Measurements from ENCODE around the gene ADAP1.

The ADAP1 gene

DNA sequence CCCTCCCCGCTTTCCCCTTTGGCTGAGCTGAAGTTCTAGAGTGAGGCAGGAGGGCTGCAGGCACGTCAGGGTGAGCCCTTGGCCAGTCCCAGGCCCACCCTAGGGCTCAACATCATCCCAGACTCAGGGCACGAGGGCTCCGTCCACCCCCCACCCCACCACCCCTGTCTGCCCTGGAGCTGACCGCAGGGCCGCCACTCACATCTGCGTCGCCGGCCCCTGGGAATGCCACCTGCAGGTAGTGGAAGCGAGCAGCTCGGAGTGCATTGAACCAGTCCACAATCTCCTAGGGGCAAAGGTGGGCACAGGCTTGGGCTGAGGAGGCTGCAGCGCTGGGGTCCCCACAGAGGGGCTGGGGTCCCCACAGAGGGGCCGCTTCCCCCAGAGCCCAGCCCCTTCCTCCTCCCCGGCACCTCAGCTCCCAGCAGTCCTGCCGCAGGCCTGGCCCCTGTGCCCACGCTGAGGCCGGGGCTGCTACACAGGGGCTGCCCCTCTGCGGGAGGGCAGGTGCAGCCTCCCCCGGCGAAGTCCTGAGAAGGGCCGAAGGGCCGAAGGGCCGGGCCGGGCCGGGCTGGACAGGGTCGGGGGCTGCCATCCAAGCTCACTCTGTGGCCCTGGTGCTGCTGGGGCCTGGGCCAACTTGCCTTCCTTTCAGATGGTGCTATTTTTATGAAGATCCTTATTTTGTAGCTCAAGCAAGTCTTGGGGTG is 54.0 kb downstream of the ADAP1 start:
- H3K4me3 ChIP-seq (ENCODE audit: low read depth, low read length), result no peak overlapping the region
- peaks cover 17% of the 10 kb centered on the region for H3K36me3 ChIP-seq (ENCODE audit: control insufficient read depth, insufficient read depth, low read length)
- H3K27me3 ChIP-seq (ENCODE audit: control insufficient read depth, insufficient read depth, low read length), result peaks cover 5% of the 10 kb centered on the region
- H3K9me3 ChIP-seq (ENCODE audit: control insufficient read depth, insufficient read depth, low read length), result no peaks in the 10 kb centered on the region
- H3K9ac ChIP-seq (ENCODE audit: low read depth, low read length), result no peak overlapping the region
- H3K4me1 ChIP-seq (ENCODE audit: control insufficient read depth, insufficient read depth, low read length), result no peaks in the 10 kb centered on the region

GRCh38 chr7:899806-900205 is 54.7 kb downstream of the ADAP1 start:
- Histone ChIP-seq H3K4me3 (ENCODE audit: low read depth, low read length) (no peak overlapping the region), H3K27me3 (ENCODE audit: control insufficient read depth, insufficient read depth, low read length) (no peaks in the 10 kb centered on the region), H3K36me3 (ENCODE audit: control insufficient read depth, insufficient read depth, low read length) (peaks cover 23% of the 10 kb centered on the region), H3K4me1 (ENCODE audit: control insufficient read depth, insufficient read depth, low read length) (no peaks in the 10 kb centered on the region), H3K9ac (ENCODE audit: low read depth, low read length) (no peak overlapping the region), H3K9me3 (ENCODE audit: control insufficient read depth, insufficient read depth, low read length) (no peaks in the 10 kb centered on the region)

DNA sequence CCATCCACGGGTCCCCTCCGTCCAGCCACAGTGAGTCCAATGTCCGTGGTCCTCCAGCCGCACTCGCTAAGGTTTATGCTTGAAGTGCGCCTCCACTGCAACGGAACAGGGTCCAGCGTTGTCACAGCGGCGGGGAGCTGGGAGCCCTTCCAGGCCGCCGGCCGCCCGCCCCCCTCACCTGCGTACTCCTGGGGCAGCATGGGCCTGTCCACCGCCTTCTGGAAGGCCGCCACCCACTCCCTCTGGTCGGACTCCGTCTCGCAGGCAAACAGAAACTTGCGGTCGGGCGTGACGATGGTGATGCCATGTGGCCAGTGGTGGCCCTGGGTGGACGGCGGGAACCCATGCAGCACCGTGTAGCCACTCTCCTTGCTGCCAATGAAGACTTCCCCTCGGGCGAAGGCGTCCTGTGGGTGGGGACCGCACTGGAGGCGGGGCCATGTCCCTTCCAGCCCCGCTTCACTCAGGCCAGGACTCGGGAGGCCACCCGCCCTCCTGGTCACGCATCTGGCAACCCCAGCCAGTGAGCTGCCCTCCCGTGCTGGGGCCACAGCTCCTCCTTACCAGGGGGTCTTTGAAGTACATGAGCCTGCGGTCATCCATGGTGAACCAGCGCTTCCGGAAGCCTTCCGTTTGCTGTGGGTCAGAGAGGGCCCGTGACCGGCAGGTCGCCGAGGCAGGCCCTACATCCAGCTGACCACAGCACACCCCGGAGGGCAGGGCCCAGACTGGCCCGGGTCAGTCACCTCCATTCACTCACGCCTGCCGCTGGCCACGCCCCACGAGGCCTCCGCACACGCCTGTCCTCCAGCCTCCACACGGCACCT is 55.4 kb downstream of the ADAP1 start:
- no peaks in the 10 kb centered on the region for H3K4me1 ChIP-seq (ENCODE audit: control insufficient read depth, insufficient read depth, low read length)
- H3K27me3 ChIP-seq (ENCODE audit: control insufficient read depth, insufficient read depth, low read length), result no peaks in the 10 kb centered on the region
- H3K9ac ChIP-seq (ENCODE audit: low read depth, low read length), result no peak overlapping the region
- H3K36me3 ChIP-seq (ENCODE audit: control insufficient read depth, insufficient read depth, low read length), result peaks cover 29% of the 10 kb centered on the region
- H3K4me3 ChIP-seq (ENCODE audit: low read depth, low read length), result no peak overlapping the region
- no peaks in the 10 kb centered on the region for H3K9me3 ChIP-seq (ENCODE audit: control insufficient read depth, insufficient read depth, low read length)

- Histone ChIP-seq H3K9ac (ENCODE audit: low read depth, low read length) (no peak overlapping the region), H3K4me3 (ENCODE audit: low read depth, low read length) (no peak overlapping the region), H3K9me3 (ENCODE audit: control insufficient read depth, insufficient read depth, low read length) (no peaks in the 10 kb centered on the region), H3K36me3 (ENCODE audit: control insufficient read depth, insufficient read depth, low read length) (peaks cover 35% of the 10 kb centered on the region), H3K4me1 (ENCODE audit: control insufficient read depth, insufficient read depth, low read length) (no peaks in the 10 kb centered on the region), H3K27me3 (ENCODE audit: control insufficient read depth, insufficient read depth, low read length) (no peaks in the 10 kb centered on the region)
Measured at GRCh38 chr7:898460-898854, 56.0 kb downstream of the ADAP1 start.

- no peaks in the 10 kb centered on the region for H3K9me3 ChIP-seq (ENCODE audit: control insufficient read depth, insufficient read depth, low read length)
- peaks cover 40% of the 10 kb centered on the region for H3K36me3 ChIP-seq (ENCODE audit: control insufficient read depth, insufficient read depth, low read length)
- no peaks in the 10 kb centered on the region for H3K27me3 ChIP-seq (ENCODE audit: control insufficient read depth, insufficient read depth, low read length)
- no peak overlapping the region for H3K9ac ChIP-seq (ENCODE audit: low read depth, low read length)
- no peaks in the 10 kb centered on the region for H3K4me1 ChIP-seq (ENCODE audit: control insufficient read depth, insufficient read depth, low read length)
- no peak overlapping the region for H3K4me3 ChIP-seq (ENCODE audit: low read depth, low read length)
Measured at GRCh38 chr7:897771-898376, 56.6 kb downstream of the ADAP1 start.

DNA sequence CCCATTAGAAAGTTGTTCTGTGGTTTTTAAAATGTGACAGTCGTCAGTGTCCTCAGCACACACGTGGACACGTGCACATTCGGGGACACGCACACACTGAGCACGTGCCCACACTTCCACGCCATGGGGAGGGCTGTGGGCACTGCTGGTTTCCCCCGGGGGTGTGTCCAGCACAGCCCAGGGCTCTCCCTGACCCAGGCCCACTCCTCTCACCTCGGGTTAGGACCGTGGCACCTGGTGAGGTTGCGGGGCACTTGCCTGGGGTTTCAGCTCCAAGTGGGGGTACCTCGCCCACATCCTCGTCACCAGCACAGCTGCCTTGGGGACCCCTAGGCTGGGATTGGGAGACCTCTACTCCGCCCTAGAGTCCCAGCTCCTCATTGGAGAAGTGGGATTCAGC is 57.4 kb downstream of the ADAP1 start:
- no peaks in the 10 kb centered on the region for H3K27me3 ChIP-seq (ENCODE audit: control insufficient read depth, insufficient read depth, low read length)
- H3K9me3 ChIP-seq (ENCODE audit: control insufficient read depth, insufficient read depth, low read length), result no peaks in the 10 kb centered on the region
- H3K9ac ChIP-seq (ENCODE audit: low read depth, low read length), result no peak overlapping the region
- peaks cover 47% of the 10 kb centered on the region for H3K36me3 ChIP-seq (ENCODE audit: control insufficient read depth, insufficient read depth, low read length)
- no peaks in the 10 kb centered on the region for H3K4me1 ChIP-seq (ENCODE audit: control insufficient read depth, insufficient read depth, low read length)
- no peak overlapping the region for H3K4me3 ChIP-seq (ENCODE audit: low read depth, low read length)

DNA sequence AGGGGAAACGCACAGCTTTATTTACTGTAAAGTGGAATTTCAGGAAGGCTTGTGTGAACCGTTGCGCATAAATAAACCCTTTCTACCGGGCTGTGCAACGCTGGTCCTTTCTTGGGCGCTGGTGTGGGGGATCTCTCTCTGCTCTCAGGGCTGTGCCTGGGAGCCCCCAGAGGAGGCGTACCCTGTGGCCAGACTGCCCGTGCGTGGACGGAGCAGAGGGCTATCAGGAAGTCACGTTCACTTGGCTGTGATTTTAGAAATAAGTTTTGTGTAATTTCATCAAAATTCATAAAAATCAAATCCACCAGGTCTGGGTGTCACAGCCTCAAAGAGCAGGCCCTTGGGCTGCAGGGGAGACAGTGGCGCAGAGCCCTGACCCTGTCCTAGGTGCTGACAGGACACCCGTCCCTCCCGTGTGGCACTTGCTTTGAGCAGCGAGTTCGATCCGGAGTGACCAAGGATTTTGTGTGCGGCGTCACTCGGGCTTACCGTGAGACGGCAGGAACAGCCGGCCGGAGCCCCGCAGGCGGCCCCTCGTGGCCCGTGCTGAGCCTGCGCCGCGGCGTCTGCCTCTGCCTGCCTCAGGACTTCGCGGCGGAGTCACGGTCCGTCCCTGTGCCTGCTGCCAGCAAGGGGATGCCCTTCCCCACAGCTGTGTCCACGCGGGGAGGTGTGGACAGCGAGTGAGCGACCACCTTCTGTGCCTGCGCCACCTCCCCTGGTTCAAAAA is 58.0 kb downstream of the ADAP1 start:
- Histone ChIP-seq H3K4me3 (ENCODE audit: low read depth, low read length) (no peak overlapping the region), H3K36me3 (ENCODE audit: control insufficient read depth, insufficient read depth, low read length) (peaks cover 53% of the 10 kb centered on the region), H3K9me3 (ENCODE audit: control insufficient read depth, insufficient read depth, low read length) (no peaks in the 10 kb centered on the region), H3K4me1 (ENCODE audit: control insufficient read depth, insufficient read depth, low read length) (no peaks in the 10 kb centered on the region), H3K9ac (ENCODE audit: low read depth, low read length) (no peak overlapping the region), H3K27me3 (ENCODE audit: control insufficient read depth, insufficient read depth, low read length) (no peaks in the 10 kb centered on the region)

GRCh38 chr7:895451-896052 is 58.9 kb downstream of the ADAP1 start:
- Histone ChIP-seq H3K4me3 (ENCODE audit: low read depth, low read length) (no peak overlapping the region), H3K4me1 (ENCODE audit: control insufficient read depth, insufficient read depth, low read length) (no peaks in the 10 kb centered on the region), H3K36me3 (ENCODE audit: control insufficient read depth, insufficient read depth, low read length) (peaks cover 62% of the 10 kb centered on the region), H3K27me3 (ENCODE audit: control insufficient read depth, insufficient read depth, low read length) (no peaks in the 10 kb centered on the region), H3K9ac (ENCODE audit: low read depth, low read length) (no peak overlapping the region), H3K9me3 (ENCODE audit: control insufficient read depth, insufficient read depth, low read length) (no peaks in the 10 kb centered on the region)

DNA sequence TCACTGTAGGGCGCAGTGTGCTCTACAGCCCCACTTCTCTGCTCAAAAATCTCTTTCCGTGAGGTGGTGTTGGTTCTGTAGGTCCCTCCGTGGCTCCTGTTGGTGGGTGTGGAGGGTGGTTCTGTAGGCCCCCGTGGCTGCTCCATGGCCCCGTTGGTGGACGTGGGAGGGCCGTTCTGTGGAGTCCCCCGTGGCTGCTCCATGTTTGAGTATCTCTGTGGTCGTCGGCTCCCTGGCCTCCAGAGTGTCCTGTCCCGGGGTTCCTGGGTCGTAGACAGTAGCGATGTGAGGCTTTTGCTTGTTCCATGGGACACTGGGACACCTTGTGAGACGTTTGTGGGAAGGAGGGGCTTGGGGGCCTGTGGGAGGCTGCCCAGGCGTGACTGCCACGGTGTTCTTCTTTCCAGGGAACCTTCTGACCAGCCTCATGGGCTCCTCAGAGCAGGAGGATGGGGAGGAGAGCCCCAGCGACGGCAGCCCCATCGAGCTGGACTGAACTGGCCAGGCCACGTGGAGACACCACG is 59.5 kb downstream of the ADAP1 start:
- no peak overlapping the region for H3K9ac ChIP-seq (ENCODE audit: low read depth, low read length)
- H3K36me3 ChIP-seq (ENCODE audit: control insufficient read depth, insufficient read depth, low read length), result peaks cover 65% of the 10 kb centered on the region
- no peak overlapping the region for H3K4me3 ChIP-seq (ENCODE audit: low read depth, low read length)
- H3K27me3 ChIP-seq (ENCODE audit: control insufficient read depth, insufficient read depth, low read length), result no peaks in the 10 kb centered on the region
- H3K9me3 ChIP-seq (ENCODE audit: control insufficient read depth, insufficient read depth, low read length), result no peaks in the 10 kb centered on the region
- no peaks in the 10 kb centered on the region for H3K4me1 ChIP-seq (ENCODE audit: control insufficient read depth, insufficient read depth, low read length)

- peaks cover 67% of the 10 kb centered on the region for H3K36me3 ChIP-seq (ENCODE audit: control insufficient read depth, insufficient read depth, low read length)
- no peak overlapping the region for H3K4me3 ChIP-seq (ENCODE audit: low read depth, low read length)
- no peak overlapping the region for H3K9ac ChIP-seq (ENCODE audit: low read depth, low read length)
- H3K9me3 ChIP-seq (ENCODE audit: control insufficient read depth, insufficient read depth, low read length), result no peaks in the 10 kb centered on the region
- H3K4me1 ChIP-seq (ENCODE audit: control insufficient read depth, insufficient read depth, low read length), result no peaks in the 10 kb centered on the region
- H3K27me3 ChIP-seq (ENCODE audit: control insufficient read depth, insufficient read depth, low read length), result no peaks in the 10 kb centered on the region
Measured at GRCh38 chr7:894164-894867, 60.2 kb downstream of the ADAP1 start.
